ENCODE data around the gene CETP. TPM values are rescaled to one million over a fixed set of nuclear protein-coding genes. Genes with fewer than 3 reads are reported as not detected.

Gene CETP
- total and polyA plus RNA-seq, 9 of the 15 experiments (the other 6 are each of a cell fraction or from before 2014, with no cell fraction given) = 0.07 to 0.11 TPM; not detected in 7

DNA sequence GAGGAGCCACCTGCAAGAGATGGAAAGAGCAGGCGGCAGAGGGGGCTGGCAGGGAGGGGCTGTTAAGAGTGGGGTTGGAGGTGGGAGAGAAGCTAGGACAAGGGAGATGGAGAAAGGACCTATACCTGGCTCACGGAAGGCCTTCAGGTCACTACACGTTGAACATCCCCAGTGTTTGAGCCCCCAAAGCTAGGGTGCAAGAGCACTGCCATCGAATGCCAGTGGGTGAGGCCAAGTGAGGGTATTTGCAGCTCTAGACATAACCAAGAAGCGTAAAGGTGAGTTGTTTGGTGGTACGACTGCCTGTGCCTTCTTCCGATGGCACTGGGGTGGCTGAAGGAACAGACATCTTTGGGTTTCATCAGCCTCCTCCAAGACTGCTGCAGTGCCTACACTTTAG is 46.9 kb upstream of the CETP start:
- BruUV-seq (replicated peaks) = no TSS peak
- no peaks in the 10 kb centered on the region; a peak in 1 of 5 replicates for H3K4me1 ChIP-seq (replicated peaks in 1 of 2; ENCODE audit: control insufficient read depth in 2 of 2, insufficient read depth in 2 of 2, low read length in 2 of 2)
- peaks cover 4% of the 10 kb centered on the region for H4K20me1 ChIP-seq (replicated peaks; ENCODE audit: control insufficient read depth, insufficient read depth, low read length)
- H3K79me2 ChIP-seq (ENCODE audit: control insufficient read depth, insufficient read depth, low read length) = no peaks in the 10 kb centered on the region
- intact Hi-C loops (cut with micrococcal nuclease) (no loop called here), in situ Hi-C loops (cut with MboI) (no loop called here)
- no peak overlapping the region for H3K4me2 ChIP-seq (ENCODE audit: insufficient read depth, low read length)
- DNase-seq (ENCODE audit: extremely low read depth in 1 of 4, low spot score in 3 of 4) = no peak
- no peak overlapping the region for H3K4me3 ChIP-seq
- H3K27me3 ChIP-seq (ENCODE audit: control insufficient read depth in 2 of 2, insufficient read depth in 2 of 2, low read length in 2 of 2) = peaks cover 55 to 74% of the 10 kb centered on the region in 2 experiments
- H3K27ac ChIP-seq (ENCODE audit: extremely low read depth, low read depth, low read length) = no peak overlapping the region
- no peak overlapping the region for H3K9ac ChIP-seq (ENCODE audit: insufficient read depth in 1 of 2, low read depth in 2 of 2, low read length in 2 of 2)
- TF ChIP-seq SREBF1 (IDR thresholded peaks at IDR 0.05; ENCODE audit: borderline replicate concordance, low read depth, low read length) (no peak), PPARD (CRISPR knock-in tag; IDR thresholded peaks at IDR 0.05) (no peak), TBL1XR1 (IDR thresholded peaks at IDR 0.05; ENCODE audit: low read length in 2 of 2) (no peak), MCM7 (IDR thresholded peaks at IDR 0.05) (no peak), NCOR1 (IDR thresholded peaks at IDR 0.05) (no peak), ZNF316 (IDR thresholded peaks at IDR 0.05) (no peak)
- no peaks in the 10 kb centered on the region for H3K36me3 ChIP-seq (ENCODE audit: control insufficient read depth, insufficient read depth, low read length)
- peaks cover 5% of the 10 kb centered on the region for H3K9me1 ChIP-seq (ENCODE audit: control insufficient read depth, insufficient read depth, low read length)
- 0% methylated on average over 7 of the region's 7 CpGs for WGBS (ENCODE audit: insufficient coverage, low coverage, missing lambda C conversion rate)
- no peaks in the 10 kb centered on the region for H3K9me3 ChIP-seq (replicated peaks; ENCODE audit: control insufficient read depth, insufficient read depth, low read depth, low read length)
- ATAC-seq = no peak
- ChIA-PET POLR2A (interaction anchor here (1.3 kb wide), 1 partner anchor 17 kb away, joined by 5 read pairs; the partner anchor contains the start of gene HERPUD1), CTCF (ENCODE audit: low intra/inter-chr PET ratio) (no interaction called here)
- no peak overlapping the region for H2AFZ ChIP-seq (ENCODE audit: low read depth, low read length)
- no peak for FAIRE-seq

Measured in K562 (cell line).